H1 (cell line): ENCODE results near the gene RGCC. TPM values are rescaled to one million over a fixed set of nuclear protein-coding genes. Genes with fewer than 3 reads are reported as not detected.
"Not testable (repeated sequence)": the region's sequence is repeated elsewhere in the genome, so short reads cannot be mapped to it uniquely, and the experiment has no call there.

Experiments used
- CTCF ChIA-PET: fragments of 300-600 bp; sonication (Branson Sonifier 250); formaldehyde crosslinking; loops from one replicate; lab custom pipeline; 2021; ENCODE audit not compliant: partially characterized antibody; lab: Charles Lee
- POLR2A ChIA-PET: fragments of 300-600 bp; sonication (Branson Sonifier 250); formaldehyde crosslinking; loops from one replicate; lab custom pipeline; 2021; ENCODE audit warnings: inconsistent platforms; ENCODE audit not compliant: partially characterized antibody; lab: Charles Lee
- DNase-seq, 2 experiments: peaks; one replicate each; pipeline versions ENCODE4 v3.0.0 to v3.0.0-alpha.2; 2010 to 2022; ENCODE audit warnings: low spot score in 2 of 2, low read depth in 1 of 2, mixed read lengths in 1 of 2
- FAIRE-seq: peaks from 2 replicates; lab custom pipeline; 2011; peaks lifted over from hg19 to GRCh38; lab: Jason Lieb, UNC
- H2AFZ ChIP-seq: 2 replicates; pipeline ENCODE4 v1.8.1; 2012; ENCODE audit warnings: low read length, inconsistent platforms
- H2AK5ac ChIP-seq: 2 replicates; pipeline ENCODE4 v1.6.1; 2013; ENCODE audit warnings: low read depth, low read length
- H2BK120ac ChIP-seq: replicated peaks from 2 replicates; pipeline ENCODE3; 2013; ENCODE audit warnings: low read depth, low read length, inconsistent platforms
- H2BK12ac ChIP-seq: 2 replicates; pipeline ENCODE4 v1.6.1; 2013; ENCODE audit warnings: low read depth, low read length
- H2BK15ac ChIP-seq: 2 replicates; pipeline ENCODE4 v1.6.1; 2013; ENCODE audit warnings: low read length
- H2BK20ac ChIP-seq: 2 replicates; pipeline ENCODE4 v1.6.1; 2013; ENCODE audit warnings: low read length
- H2BK5ac ChIP-seq: 2 replicates; pipeline ENCODE4 v1.6.1; 2013; ENCODE audit warnings: low read depth, low read length
- H3K14ac ChIP-seq: 2 replicates; pipeline ENCODE4 v1.6.1; 2013; ENCODE audit warnings: inconsistent platforms; ENCODE audit not compliant: insufficient read length
- H3K18ac ChIP-seq: 2 replicates; pipeline ENCODE4 v1.6.1; 2013; ENCODE audit warnings: low read length; ENCODE audit errors: extremely low read depth
- H3K23ac ChIP-seq: 2 replicates; pipeline ENCODE4 v1.6.1; 2013; ENCODE audit warnings: inconsistent platforms; ENCODE audit not compliant: insufficient read length
- H3K23me2 ChIP-seq: 2 replicates; pipeline ENCODE4 v1.6.1; 2013; ENCODE audit warnings: low read depth, low read length
- H3K27ac ChIP-seq: 2 replicates; pipeline ENCODE4 v1.6.1; 2011; ENCODE audit warnings: low read depth, low read length, inconsistent platforms
- H3K27me3 ChIP-seq, 4 experiments: replicated peaks in 1 of 4; 1 replicate in 1 of 4; 2 replicates in 3 of 4; pipeline versions ENCODE4 v1.6.1 to v1.8.1; 2011 to 2013; ENCODE audit warnings: low read length in 3 of 4, mild to moderate bottlenecking in 3 of 4, inconsistent platforms in 2 of 4, mixed read lengths in 2 of 4, moderate library complexity in 1 of 4; ENCODE audit not compliant: control insufficient read depth in 3 of 4, insufficient read depth in 3 of 4; ENCODE audit errors: extremely low read depth in 1 of 4
- H3K36me3 ChIP-seq, 4 experiments: 2 replicates each; pipeline versions ENCODE4 v1.6.1 to v1.8.1; 2011 to 2013; ENCODE audit warnings: mild to moderate bottlenecking in 4 of 4, low read length in 3 of 4, moderate library complexity in 2 of 4, control low read depth in 1 of 4, inconsistent platforms in 1 of 4; ENCODE audit not compliant: insufficient read depth in 4 of 4, control insufficient read depth in 2 of 4
- H3K4ac ChIP-seq: replicated peaks from 2 replicates; pipeline ENCODE3; 2013; ENCODE audit warnings: low read length, low read depth, mixed read lengths, inconsistent platforms; ENCODE audit not compliant: insufficient read length
- H3K4me1 ChIP-seq, 4 experiments: replicated peaks in 1 of 4; 1 replicate in 1 of 4; 2 replicates in 3 of 4; pipeline versions ENCODE4 v1.6.1 to v1.8.1; 2011 to 2013; ENCODE audit warnings: low read length in 3 of 4, inconsistent platforms in 2 of 4, mixed read lengths in 1 of 4; ENCODE audit not compliant: insufficient read depth in 4 of 4, control insufficient read depth in 3 of 4
- H3K4me2 ChIP-seq, 2 experiments: 2 replicates each; pipeline versions ENCODE4 v1.6.1 to v1.8.1; 2011 to 2013; ENCODE audit warnings: low read depth in 2 of 2, low read length in 2 of 2, control low read depth in 1 of 2, inconsistent platforms in 1 of 2, mild to moderate bottlenecking in 1 of 2; ENCODE audit not compliant: insufficient read depth in 1 of 2
- H3K4me3 ChIP-seq, 4 experiments: fragments of 200-600, 300-600 bp in 1 of 4; sonication (generic), shearing (Covaris generic), sonication (Bioruptor Twin) in 1 of 4; 2 replicates each; pipeline versions ENCODE4 v1.5.1 to v1.8.1; 2011 to 2016; ENCODE audit warnings: low read length in 4 of 4, low read depth in 3 of 4, control low read depth in 2 of 4, inconsistent platforms in 2 of 4, mild to moderate bottlenecking in 2 of 4, mixed read lengths in 1 of 4, moderate library complexity in 1 of 4; ENCODE audit not compliant: insufficient read depth in 2 of 4; ENCODE audit errors: extremely low read depth in 1 of 4
- H3K56ac ChIP-seq: replicated peaks from 2 replicates; pipeline ENCODE3; 2013; ENCODE audit warnings: low read depth, mild to moderate bottlenecking, mixed read lengths, low read length, inconsistent platforms; ENCODE audit not compliant: insufficient read length
- H3K79me1 ChIP-seq: 2 replicates; pipeline ENCODE4 v1.6.1; 2013; ENCODE audit warnings: low read depth, low read length, control low read depth
- H3K79me2 ChIP-seq, 2 experiments: 2 replicates each; pipeline versions ENCODE4 v1.6.1 to v1.8.1; 2012 to 2013; ENCODE audit warnings: low read length in 2 of 2, mild to moderate bottlenecking in 2 of 2, inconsistent platforms in 1 of 2; ENCODE audit not compliant: insufficient read depth in 2 of 2, control insufficient read depth in 1 of 2
- H3K9ac ChIP-seq, 4 experiments: replicated peaks in 1 of 4; 1 replicate in 1 of 4; 2 replicates in 3 of 4; pipeline versions ENCODE4 v1.6.1 to v1.8.1; 2011 to 2013; ENCODE audit warnings: low read depth in 3 of 4, low read length in 3 of 4, control low read depth in 2 of 4, mild to moderate bottlenecking in 2 of 4, moderate library complexity in 2 of 4, inconsistent platforms in 1 of 4; ENCODE audit errors: extremely low read depth in 1 of 4
- H3K9me3 ChIP-seq, 2 experiments: 2 replicates each; pipeline versions ENCODE4 v1.6.1 to v1.8.1; 2012 to 2013; ENCODE audit warnings: mild to moderate bottlenecking in 2 of 2, moderate library complexity in 2 of 2, control low read depth in 1 of 2, inconsistent platforms in 1 of 2, low read depth in 1 of 2, low read length in 1 of 2, mixed read lengths in 1 of 2; ENCODE audit not compliant: insufficient read depth in 2 of 2
- H4K20me1 ChIP-seq, 2 experiments: replicated peaks in 1 of 2; 2 replicates each; pipeline versions ENCODE3 to v1.8.1; 2011 to 2013; ENCODE audit warnings: inconsistent platforms in 2 of 2, low read length in 2 of 2, mild to moderate bottlenecking in 1 of 2; ENCODE audit not compliant: insufficient read depth in 2 of 2, control insufficient read depth in 1 of 2
- H4K5ac ChIP-seq: 2 replicates; pipeline ENCODE4 v1.6.1; 2013; ENCODE audit warnings: low read length, low read depth, mixed read lengths, inconsistent platforms; ENCODE audit not compliant: insufficient read length
- H4K8ac ChIP-seq: 2 replicates; pipeline ENCODE4 v1.8.0; 2013; ENCODE audit warnings: mild to moderate bottlenecking, moderate library complexity, low read length, inconsistent platforms; ENCODE audit not compliant: insufficient read depth; ENCODE audit errors: extremely low read depth
- H4K91ac ChIP-seq: replicated peaks from 2 replicates; pipeline ENCODE3; 2013; ENCODE audit warnings: low read length, mixed read lengths, inconsistent platforms; ENCODE audit not compliant: insufficient read length
- ASH2L ChIP-seq: fragments of 200-600, 300-600 bp; sonication (generic); IDR thresholded peaks from one replicate; pipeline ENCODE4 v1.7.1; 2017; ENCODE audit warnings: low read length
- ATF3 ChIP-seq: IDR thresholded peaks from 2 replicates; pipeline ENCODE4 v1.6.1; 2011; ENCODE audit warnings: low read depth, mild to moderate bottlenecking, low read length; ENCODE audit not compliant: insufficient read depth
- CTCF ChIP-seq, 3 experiments: IDR thresholded peaks; 1 replicate in 2 of 3; 2 replicates in 1 of 3; pipeline versions ENCODE4 v1.5.1 to v1.6.1; 2011; ENCODE audit warnings: low read length in 3 of 3, mild to moderate bottlenecking in 3 of 3, inconsistent platforms in 2 of 3, low read depth in 1 of 3, moderate library complexity in 1 of 3; ENCODE audit not compliant: insufficient read depth in 1 of 3; ENCODE audit errors: control extremely low read depth in 1 of 3
- JUN ChIP-seq: IDR thresholded peaks from 2 replicates; pipeline ENCODE4 v1.6.1; 2011; ENCODE audit warnings: low read depth, mild to moderate bottlenecking, improper control_type of control experiment, low read length
- SIN3A ChIP-seq, 2 experiments: IDR thresholded peaks in 1 of 2; conservative IDR thresholded peaks in 1 of 2; 2 replicates each; pipeline ENCODE4 v1.6.1; 2011 to 2012; ENCODE audit warnings: low read length in 2 of 2, improper control_type of control experiment in 1 of 2, low read depth in 1 of 2, mild to moderate bottlenecking in 1 of 2
- ZNF274 ChIP-seq: IDR thresholded peaks from 2 replicates; pipeline ENCODE4 v1.7.0; 2012; ENCODE audit warnings: low read length, borderline replicate concordance; ENCODE audit errors: extremely low read depth
- WGBS, 2 experiments: shearing (Covaris generic) in 1 of 2; methylation state at CpG; one replicate each; pipeline versions ENCODE4 v1.1.6 to v1.1.7; 2013 to 2015; ENCODE audit warnings: low lambda C conversion rate in 2 of 2, mixed read lengths in 2 of 2, inconsistent platforms in 1 of 2, low coverage in 1 of 2, missing lambda C conversion rate in 1 of 2; ENCODE audit not compliant: insufficient replicate concordance in 2 of 2, insufficient coverage in 1 of 2, insufficient read length in 1 of 2; ENCODE audit errors: extremely low coverage in 1 of 2, missing lambda C conversion rate in 1 of 2; 5-methylcytosine and 5-hydroxymethylcytosine counted together
- polyA plus RNA-seq, 7 experiments: library from polyadenylated mRNA; depleted of rRNA in 3 of 7; stranded (reverse) in 5 of 7; unstranded in 2 of 7; fragments of >200 nt in 5 of 7; fragments of 200-250 nt in 2 of 7; gene quantifications; 1 replicate in 5 of 7; 2 replicates in 1 of 7; 4 replicates in 1 of 7; pipeline versions ENCODE4 v1.2.1 to v1.2.3, GENCODE V29; 2011 to 2013; ENCODE audit warnings: missing spikeins in 2 of 7, mixed read lengths in 2 of 7
- total RNA-seq: library from RNA; stranded (reverse); fragmentation: NEBNext Ultra II Directional; extraction: Animal tissue kit (Norgen Biotek cat#: 25700); gene quantifications from 2 replicates; pipeline ENCODE4 v1.2.1, GENCODE V29; 2021

The RGCC gene
- total and polyA plus RNA-seq, 2 of the 8 experiments (the other 6 are each of a cell fraction or from before 2014, with no cell fraction given) = 0.41 TPM; not detected in 1

- TF ChIP-seq CTCF (IDR thresholded peaks at IDR 0.05; ENCODE audit: control extremely low read depth in 1 of 3, insufficient read depth in 1 of 3, low read depth in 1 of 3, low read length in 3 of 3) (no peak), SIN3A (conservative IDR thresholded peaks at IDR 0.05 in 1 of 2, IDR thresholded peaks at IDR 0.05 in 1 of 2; ENCODE audit: low read depth in 1 of 2, low read length in 2 of 2) (no peak), ATF3 (no peak), JUN (no peak), ZNF274 (no peak), ASH2L (no peak)
These were observed 37.2 kb upstream of the RGCC start (continued) for GRCh38 chr13:41420146-41420545.

- H4K5ac ChIP-seq, H2BK20ac ChIP-seq, H3K4ac ChIP-seq, H3K56ac ChIP-seq, H2BK120ac ChIP-seq, H2BK12ac ChIP-seq, H4K8ac ChIP-seq, H3K27ac ChIP-seq, H3K23ac ChIP-seq, H3K23me2 ChIP-seq, POLR2A ChIA-PET, H2AFZ ChIP-seq, H3K4me3 ChIP-seq, H3K4me1 ChIP-seq, H4K20me1 ChIP-seq, H3K79me2 ChIP-seq, H3K18ac ChIP-seq, H3K4me2 ChIP-seq, FAIRE-seq, H2BK15ac ChIP-seq, DNase-seq, H4K91ac ChIP-seq, H3K79me1 ChIP-seq, H3K9ac ChIP-seq, H3K27me3 ChIP-seq, H3K14ac ChIP-seq, H3K36me3 ChIP-seq, H3K9me3 ChIP-seq, H2BK5ac ChIP-seq, H2AK5ac ChIP-seq: not testable (repeated sequence)
- WGBS, 2 experiments = 92% methylated on average over 6 of the region's 6 CpGs; no CpG with 5 or more reads in 1 of the 2 experiments
- CTCF ChIA-PET = interaction anchor here (1.0 kb wide), 1 partner anchor 38 kb away, joined by 3 read pairs; no protein-coding TSS in a partner anchor
These were observed 36.0 kb upstream of the RGCC start for GRCh38 chr13:41421330-41421729.
